Activated T-helper 1 cell treated with Interleukin-2 at 50 U/mL for 16 hours (primary cell): ENCODE data around the gene RIMOC1.
"Not testable (repeated sequence)": the region's sequence is repeated elsewhere in the genome, so short reads cannot be mapped to it uniquely, and the experiment has no call there.

Source experiments
- DNase-seq: peaks from one replicate; pipeline ENCODE4 v3.0.0-alpha.2; 2020; ENCODE audit warnings: low read depth

The RIMOC1 gene

DNA sequence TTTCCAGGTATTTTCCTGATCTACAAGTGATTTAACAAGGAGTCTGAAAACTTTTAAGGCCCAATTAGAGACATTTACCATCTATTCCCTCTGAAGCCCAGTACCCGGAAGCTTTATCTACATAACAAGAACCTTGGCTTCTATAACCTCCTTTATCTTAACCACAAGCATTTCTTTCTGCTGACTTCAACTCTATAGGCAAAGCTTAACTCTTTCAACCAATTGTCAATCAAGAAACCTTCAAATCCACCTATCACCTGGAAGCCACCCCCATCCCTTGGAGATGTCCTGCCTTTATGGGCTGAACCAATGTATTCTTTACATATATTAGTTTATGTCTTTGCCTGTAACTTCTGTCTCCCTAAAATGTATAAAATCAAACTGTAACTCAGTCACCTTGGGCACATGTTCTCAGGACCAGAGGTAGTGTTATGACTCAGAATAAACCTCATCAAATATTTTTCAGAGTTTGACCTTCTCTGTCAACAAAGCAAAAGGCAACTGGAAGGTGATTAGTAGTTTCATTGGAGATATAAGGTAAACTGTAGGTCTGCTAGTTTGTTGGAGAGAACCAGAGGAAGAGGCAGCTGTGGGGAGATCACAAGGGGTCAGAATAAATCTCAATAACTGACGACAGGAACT is 13.0 kb upstream of the RIMOC1 start:
- no peak for DNase-seq

DNA sequence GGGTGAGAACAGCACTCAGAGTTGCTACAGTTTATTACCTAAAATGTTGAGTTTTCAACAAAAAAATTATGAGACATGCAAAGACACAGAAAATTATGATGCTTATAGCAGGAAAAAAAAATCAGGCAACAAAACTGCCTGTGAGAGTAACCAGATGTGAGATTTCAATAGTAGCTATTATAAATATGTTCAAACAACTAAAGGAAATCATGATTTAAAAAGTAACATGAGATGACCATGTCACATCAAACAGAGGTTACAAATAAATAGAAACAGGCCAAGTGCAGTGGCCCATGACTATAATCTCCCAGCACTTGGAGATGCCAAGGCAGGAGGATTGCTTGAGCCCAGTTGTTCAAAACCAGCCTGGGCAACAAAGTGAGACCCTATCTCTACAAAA is 12.1 kb upstream of the RIMOC1 start:
- no peak for DNase-seq

DNA sequence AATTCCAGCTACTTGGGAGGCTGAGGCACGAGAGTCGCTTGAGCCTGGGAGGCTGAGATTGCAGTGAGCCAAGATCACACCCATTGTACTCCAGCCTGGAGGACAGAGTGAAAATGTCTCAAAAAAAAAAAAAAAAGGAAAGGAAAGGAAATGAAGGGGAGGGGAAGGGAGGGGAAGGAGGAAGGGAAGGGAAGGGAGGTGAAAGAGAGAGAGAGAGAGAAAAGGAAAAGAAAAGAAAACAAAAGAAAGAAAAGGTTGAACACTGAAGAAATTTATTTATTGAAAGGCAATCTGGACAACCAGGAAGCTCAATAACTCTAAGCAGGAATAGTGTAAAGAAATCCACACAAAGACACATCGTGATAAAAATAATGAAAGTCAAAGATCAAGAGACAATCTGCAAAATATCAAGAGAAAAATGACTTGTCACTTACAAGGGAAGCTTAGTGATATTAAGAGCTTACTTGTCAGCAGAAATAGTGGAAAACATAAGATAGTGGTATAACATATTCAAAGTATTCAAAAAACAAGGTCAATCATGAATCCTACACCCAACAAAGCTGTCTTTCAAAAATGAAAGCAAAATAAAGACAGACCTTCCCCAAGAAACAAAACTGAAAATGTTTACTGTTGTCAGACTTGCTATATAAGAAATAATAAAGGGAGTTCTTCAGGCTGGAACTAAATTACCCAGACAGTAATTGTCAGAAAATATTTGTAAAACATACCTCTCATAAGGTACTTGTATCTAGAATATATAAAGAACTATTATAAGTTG is 10.9 kb upstream of the RIMOC1 start:
- DNase-seq = no peak

DNA sequence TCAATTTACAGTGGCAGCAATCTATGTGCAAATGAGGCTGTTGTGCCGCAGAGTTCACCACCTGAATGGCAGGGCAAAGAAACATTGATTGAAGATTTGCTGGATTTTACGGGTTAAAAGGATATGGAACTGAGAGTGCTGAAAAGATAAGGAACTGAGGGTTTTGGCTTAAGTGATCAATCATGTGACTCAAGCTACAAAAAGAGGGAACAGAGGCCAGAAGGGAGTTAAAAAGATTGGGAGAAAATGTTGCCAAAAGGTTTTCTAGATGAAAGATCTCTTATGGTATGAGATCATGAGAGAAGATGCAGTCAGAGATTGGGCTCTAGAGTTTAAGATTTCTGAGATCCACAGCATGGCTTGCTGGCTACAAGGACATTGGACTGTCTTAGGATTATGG is 7.9 kb upstream of the RIMOC1 start:
- no peak for DNase-seq

DNA sequence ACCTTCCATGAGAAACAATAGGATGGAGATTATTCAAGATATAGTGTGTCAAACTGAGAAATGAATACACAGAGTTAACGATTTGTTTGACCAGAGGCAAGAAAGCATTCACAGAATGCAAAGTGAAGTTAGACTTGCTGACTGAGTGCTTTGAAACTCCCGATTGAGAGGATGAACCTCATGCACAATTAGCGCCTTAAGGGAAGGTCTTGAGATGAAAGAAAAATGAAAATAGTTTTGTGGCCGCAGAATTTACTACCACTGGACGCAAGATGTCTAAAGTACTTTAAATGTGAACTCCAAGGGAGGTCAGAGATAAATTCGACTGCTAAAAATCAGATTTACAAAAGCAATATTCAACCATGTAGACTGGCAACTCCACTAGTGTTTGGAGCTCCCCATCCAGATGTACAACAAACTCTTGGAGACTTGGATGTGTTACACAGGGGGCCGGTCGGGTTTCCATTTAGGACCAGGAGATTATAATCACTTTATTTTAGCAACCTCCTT is 707 bp upstream of the RIMOC1 start:
- no peak for DNase-seq

DNA sequence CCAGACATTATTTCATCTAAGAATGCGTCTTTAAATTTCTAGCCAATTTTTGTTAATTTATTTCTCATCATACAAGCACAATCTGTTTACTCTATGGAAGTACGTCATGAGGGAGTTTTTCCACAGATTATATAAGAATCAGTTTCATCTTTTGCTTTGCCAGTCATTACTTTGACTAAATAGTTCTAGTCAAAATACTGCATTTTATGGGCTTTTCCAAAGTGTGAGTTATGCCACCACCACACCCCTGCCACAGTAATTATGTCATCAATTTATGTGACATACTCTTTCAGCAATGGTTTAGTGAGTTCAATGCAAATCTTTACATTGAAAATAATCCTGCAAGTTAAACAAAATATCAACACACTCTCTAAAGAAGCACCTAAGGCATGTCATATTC is 2.0 kb downstream of the RIMOC1 start:
- no peak for DNase-seq

DNA sequence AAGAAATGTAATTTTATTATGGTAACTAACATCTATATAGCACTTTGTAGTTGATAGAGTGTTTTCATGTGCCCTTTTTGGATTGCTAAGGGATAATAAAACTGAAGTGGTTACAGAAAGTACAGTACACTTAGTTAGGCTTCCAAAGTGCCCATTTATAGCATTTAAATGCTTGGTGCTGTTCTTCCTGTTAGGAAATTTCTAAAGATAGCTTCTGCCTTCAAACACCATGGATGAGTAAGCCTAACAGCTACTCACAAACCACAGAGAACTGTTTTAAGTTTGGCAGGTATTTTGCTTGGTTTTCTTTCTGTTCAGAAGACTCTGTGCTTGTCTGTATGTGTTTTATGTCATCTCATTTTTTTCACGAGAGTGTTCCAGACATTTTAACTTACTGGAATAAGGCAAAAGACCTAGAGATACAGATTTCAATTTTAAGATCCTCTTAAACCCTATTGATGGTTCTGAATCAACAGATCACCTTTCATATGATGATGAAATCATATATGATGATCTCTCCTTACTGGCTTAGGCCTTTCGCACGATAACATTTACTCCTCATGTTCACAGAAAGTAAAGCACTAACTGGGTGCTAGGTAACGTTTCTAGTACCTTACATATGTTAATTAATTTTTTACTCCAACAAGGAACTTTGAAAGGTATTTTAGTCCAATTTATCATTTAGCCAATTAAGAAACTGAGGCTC is 4.4 kb downstream of the RIMOC1 start:
- no peak for DNase-seq

DNA sequence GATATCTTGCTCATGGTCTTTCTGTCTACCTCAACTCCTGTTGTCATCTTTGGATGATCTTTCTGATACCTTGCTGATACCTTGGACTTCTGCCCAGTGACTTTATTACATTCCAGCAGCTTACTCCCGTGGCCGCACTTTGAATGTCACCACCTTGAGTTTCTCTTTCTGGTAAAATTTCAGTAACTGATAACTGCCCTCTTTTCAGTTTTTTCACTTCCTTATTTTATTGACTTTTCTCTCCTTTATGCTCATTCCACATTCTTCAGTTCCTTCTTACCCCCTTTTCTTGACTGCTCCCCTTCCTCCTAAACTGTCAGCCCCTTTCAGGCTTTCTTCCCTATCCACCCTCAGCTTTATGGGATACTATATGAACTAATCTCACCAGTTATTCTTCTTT is 14.0 kb downstream of the RIMOC1 start:
- DNase-seq = no peak

DNA sequence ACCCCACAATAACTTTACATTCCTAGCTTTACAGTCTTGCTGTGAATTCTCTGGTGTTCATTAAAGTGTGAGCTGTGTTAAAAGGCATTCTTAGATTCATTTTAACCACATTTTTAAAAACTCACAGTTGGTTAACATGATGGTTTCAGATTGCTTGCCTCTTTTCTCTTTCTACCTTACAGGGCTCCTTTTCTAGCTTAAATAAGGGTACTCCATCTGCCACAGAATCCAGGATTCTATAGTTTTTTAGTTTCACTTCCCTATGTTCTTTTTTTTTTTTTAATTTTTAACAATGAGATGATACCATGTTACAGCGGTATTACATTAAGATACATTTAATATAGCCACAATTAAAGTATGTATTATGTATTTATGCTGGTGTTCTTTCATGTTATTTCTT is 17.0 kb downstream of the RIMOC1 start:
- DNase-seq = no peak

DNA sequence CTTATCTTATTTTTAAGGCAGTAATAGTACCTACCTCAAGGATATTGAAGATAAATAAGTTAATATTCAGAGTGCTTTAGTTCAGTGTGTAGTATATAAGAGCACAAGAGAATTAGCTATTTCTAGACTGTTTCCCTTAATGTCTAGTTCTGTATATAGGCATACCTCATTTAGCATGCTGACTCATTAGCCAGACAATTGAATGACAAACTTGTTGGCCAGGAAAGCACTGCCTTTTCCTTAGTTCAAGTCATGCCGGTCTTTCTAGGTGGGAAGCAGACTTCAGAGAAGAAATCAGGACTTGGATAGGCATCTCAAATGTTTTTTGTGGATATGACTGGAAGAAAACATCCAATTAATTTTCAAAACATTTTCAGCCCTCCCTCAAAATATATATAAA is 17.7 kb downstream of the RIMOC1 start:
- DNase-seq = no peak

DNA sequence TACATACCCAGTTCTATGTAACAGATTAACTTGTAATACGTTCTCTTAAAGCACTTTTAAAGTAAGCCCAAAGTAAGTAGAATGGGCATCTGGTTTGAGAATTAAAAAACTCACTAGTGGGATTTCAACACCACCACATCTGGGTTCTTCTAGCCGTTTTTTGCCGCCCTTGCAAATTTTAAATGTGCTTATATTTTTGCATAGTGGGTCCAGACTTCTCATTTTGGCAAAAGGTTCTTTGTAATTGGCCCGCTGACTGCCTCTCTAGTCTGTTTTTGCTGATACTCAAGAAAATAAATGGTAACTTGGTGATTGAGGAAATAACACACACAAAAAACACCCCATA is 20.4 kb downstream of the RIMOC1 start:
- DNase-seq = no peak

DNA sequence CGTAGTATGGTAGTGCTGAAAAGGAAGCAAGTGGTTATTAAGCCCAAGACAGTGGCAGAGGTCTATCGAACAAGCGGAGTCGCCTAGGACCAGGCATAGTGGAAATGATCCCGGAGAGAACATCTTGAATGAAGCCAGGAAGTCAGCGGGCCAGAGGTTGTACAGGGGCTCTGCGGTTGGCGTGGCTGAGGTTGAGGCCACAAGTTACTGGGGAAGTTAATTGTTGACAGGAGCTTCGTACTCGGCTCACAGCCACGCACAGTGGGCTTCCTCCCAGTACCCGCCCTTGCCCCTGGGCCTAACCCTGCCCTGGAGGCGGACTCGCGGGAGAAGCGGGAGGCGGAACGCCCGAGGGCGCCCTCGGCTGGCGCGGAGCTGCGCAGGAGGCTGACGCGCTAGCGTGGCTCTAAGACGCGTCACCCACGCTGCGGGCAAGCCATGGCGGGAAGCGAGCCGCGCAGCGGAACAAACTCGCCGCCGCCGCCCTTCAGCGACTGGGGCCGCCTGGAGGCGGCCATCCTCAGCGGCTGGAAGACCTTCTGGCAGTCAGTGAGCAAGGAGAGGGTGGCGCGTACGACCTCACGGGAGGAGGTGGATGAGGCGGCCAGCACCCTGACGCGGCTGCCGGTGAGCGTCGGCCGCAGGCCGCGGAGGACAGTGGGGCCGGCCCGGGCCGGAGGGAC is 20.9 kb downstream of the RIMOC1 start, which contains the start of gene FBXO4:
FBXO4 (plus strand) TSS at position 410 of the 683 bp plus-strand sequence; CDS start at position 439, 29 bp downstream.
- peak; percentile 82 for DNase-seq

DNA sequence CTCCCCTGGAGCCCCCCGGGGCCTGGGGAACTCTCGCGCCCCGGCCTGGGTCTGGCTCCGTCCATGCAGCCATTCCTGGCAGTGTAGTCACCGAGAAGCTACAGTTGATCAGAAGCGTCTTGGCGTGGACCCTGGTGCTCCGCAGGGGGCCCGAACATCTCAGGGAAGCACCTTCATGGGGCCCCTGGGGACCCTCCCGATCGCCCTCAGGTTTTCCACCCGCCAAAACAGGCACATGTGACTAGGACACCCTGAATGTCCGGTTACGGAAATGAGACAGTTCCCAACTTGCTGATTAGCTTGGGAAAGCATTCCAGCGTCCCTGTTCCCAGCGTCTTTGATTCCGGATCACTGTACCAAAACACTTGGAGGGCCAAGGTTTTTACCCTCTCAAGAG is 21.4 kb downstream of the RIMOC1 start:
- DNase-seq = no peak

DNA sequence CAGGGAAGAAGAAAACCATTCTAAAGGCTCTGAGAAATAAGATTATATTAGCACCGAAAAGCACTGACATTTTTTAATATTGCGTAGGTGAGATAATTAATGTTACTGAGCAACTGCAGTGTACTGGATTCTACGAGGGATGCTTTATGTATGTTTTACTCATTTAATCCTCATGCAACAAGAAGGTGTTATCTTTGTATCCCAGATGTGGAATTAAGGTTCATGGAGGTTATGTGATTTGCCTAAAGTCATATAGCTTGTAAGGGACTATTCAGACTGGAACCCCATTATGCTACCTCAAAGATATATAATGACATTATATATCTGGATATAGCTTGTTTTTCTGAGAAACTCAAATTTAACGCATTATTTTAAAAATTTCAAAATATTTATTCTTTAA is 23.5 kb downstream of the RIMOC1 start:
- no peak for DNase-seq

DNA sequence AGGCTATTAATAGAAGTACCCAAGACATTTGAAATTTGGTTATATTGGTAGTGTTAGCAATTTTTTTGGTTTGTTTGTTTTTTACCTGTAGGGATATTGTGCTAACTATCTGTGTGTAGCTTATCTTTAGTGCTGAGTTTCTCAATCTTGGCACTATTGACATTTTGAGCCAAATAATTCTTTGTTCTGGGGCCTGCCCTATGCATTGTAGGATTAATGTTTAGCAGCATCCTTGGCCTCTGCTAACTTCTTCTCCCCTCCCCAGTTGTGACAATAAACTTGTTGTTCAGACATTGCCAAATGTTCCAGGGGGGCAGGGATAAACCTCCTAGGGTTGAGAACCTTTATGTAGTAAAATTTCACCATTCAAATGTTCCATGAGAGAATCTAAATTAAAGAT is 24.9 kb downstream of the RIMOC1 start:
- DNase-seq = no peak

DNA sequence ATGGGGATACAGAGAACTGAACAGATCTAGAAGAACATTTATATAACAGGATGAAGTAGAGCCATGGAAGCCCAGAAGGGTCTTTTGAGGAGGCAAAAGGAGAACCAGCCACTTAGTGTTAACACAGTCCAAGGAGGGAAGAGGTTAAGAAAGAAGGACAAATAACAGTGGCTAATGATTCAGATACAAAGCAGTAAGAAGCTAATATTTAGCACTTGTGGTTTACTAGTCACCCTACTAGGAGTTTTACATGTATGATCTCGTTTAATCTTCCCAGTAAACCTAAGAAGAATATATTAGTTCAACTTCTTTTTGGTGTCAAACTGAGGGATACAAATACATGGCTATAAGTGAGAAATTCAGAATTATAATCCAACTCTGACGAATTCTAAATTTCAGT is 28.6 kb downstream of the RIMOC1 start:
- DNase-seq = no peak

DNA sequence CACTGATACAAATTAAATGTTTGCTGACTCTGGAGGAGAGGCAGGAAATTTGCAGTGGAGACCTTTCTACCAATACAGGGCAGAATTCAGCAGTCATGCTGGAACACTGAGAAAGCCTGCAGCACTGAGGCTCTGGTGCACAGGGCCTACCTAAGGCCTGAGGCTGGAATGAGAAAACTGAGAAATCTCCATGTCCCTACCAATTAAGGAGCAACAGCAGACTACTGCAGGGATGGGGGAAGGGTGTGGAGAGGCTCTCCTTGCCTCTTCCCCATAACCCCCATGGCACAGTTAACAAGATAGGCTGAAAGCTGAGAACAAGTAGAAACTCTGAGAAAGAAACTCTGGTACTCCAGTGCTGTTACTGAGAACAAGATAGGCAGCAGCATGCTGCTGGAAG is 31.4 kb downstream of the RIMOC1 start:
- no peak for DNase-seq

DNA sequence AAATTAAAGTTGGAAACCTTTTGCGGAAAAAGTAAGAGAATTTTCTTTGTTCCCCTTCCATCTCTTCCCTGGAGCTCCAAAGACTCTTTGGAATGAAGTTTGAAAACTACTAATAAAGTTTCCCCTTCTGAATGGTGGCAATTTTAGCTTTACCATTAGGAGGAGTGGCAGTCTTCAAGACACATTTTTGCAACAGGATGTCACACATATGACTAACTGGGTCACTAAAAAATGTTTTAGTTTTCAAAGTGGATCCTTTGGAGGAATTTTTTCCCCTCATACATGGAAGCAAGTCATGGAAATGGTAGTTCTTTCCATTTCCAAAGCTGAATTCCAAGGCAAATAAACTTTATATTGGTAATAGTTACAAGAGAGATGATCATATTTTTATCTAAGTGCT is 36.5 kb downstream of the RIMOC1 start:
- no peak for DNase-seq

DNA sequence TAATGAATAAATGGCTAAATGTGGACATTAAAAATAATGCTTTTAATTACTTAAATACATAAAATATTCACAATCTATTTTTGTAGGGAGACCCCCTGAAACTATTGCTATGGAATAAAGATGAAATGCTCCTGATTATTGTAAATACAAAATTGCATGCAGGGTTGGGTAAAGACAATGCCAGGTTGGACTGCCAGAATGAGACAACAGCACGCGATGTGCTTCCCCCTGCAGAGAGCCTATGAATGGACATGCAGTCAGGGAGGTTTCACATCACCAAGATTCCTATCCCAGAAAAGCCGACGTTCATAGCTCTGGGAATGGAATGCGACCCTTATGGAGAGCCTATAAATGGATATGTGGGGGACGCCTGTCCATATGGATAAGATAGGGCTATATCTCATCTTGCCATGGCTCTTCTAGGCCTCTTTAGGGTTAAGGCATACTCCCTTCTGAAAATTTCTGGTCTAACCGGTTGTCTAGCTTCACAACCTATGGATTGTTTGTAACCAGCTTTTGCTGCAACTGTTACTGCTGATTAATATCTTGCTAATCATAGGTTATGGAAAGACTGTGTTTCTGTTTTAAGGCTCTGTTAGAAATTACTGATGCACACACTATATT is 41.3 kb downstream of the RIMOC1 start:
- not testable (repeated sequence) for DNase-seq

DNA sequence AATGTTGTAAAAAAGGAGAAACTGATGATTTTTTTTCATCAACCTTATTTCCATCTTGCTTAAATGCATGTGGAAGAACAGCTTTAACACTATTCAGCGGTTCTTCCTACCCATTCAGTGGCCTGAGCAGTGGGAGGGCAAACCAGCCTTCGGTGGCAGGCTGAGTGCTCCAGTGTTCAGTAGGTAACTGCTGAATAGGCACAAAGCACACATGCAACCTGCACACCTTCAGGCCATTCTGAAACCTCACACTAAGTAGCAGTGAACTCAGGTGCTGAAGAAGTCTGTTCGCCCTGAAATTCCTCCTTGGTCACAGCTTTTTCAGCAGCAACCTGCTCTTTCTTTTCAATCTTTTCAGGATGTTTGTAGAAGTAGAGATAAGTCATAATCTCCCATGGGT is 47.1 kb downstream of the RIMOC1 start:
- no peak for DNase-seq
